HepG2 (cell line): ENCODE results near the gene MRPS34. TPM values are rescaled to one million over a fixed set of nuclear protein-coding genes. Genes with fewer than 3 reads are reported as not detected.

Experiments used
- ATAC-seq: fragments of 200-7000 bp; cut with Tn5 transposase; 3 replicates; pipeline ENCODE4 v1.9.1; 2020; ENCODE audit warnings: mild to moderate bottlenecking, moderate library complexity
- BruUV-seq: library from RNA; stranded (reverse); fragments of 400-500 nt; replicated peaks from 2 replicates; lab custom pipeline; 2021; lab: Mats Ljungman, UMichigan
- CTCF ChIA-PET: fragments of 300-600 bp; formaldehyde crosslinking; extraction: SDS; loops from one replicate; lab custom pipeline; 2021; ENCODE audit warnings: low total read pairs, inconsistent platforms, low intra/inter-chr PET ratio; lab: Yijun Ruan, JAX
- POLR2A ChIA-PET: fragments of 350-600 bp; sonication (Branson Sonifier 250); formaldehyde crosslinking; loops from one replicate; lab custom pipeline; 2020; ENCODE audit warnings: antibody characterized with exemption, inconsistent platforms; lab: Yijun Ruan, JAX
- DNase-seq: peaks from one replicate; pipeline ENCODE4 v3.0.0-alpha.2; 2015; ENCODE audit warnings: low spot score
- FAIRE-seq: peaks from 3 replicates; lab custom pipeline; 2011; peaks lifted over from hg19 to GRCh38; lab: Jason Lieb, UNC
- H2AFZ ChIP-seq: one replicate; pipeline ENCODE4 v1.6.1; 2011; ENCODE audit warnings: low read length, inconsistent platforms
- H3K27ac ChIP-seq: fragments of 300-600 bp; 3 replicates; pipeline ENCODE4 v1.8.0; 2011; ENCODE audit warnings: mixed run types, mild to moderate bottlenecking, mixed read lengths, low read length, inconsistent platforms; ENCODE audit not compliant: insufficient read depth; ENCODE audit errors: extremely low read length
- H3K27me3 ChIP-seq, 2 experiments: fragments of 200-600 bp in 1 of 2; 2 replicates in 1 of 2; 3 replicates in 1 of 2; pipeline versions ENCODE4 v1.6.0 to v1.8.0; 2011; ENCODE audit warnings: low read length in 2 of 2, mild to moderate bottlenecking in 2 of 2, moderate library complexity in 2 of 2, inconsistent platforms in 1 of 2; ENCODE audit not compliant: insufficient read depth in 2 of 2, control insufficient read depth in 1 of 2
- H3K36me3 ChIP-seq, 2 experiments: fragments of 200-600 bp in 1 of 2; replicated peaks in 1 of 2; 2 replicates in 1 of 2; 3 replicates in 1 of 2; pipeline versions ENCODE4 v1.5.1 to v1.8.0; 2011; ENCODE audit warnings: low read length in 2 of 2, inconsistent platforms in 1 of 2; ENCODE audit not compliant: insufficient read depth in 2 of 2, control insufficient read depth in 1 of 2
- H3K4me1 ChIP-seq: 2 replicates; pipeline ENCODE4 v1.5.1; 2012; ENCODE audit warnings: low read length, inconsistent platforms; ENCODE audit not compliant: insufficient read depth
- H3K4me2 ChIP-seq: 2 replicates; pipeline ENCODE4 v1.6.0; 2011; ENCODE audit warnings: low read depth, low read length, inconsistent platforms
- H3K4me3 ChIP-seq, 3 experiments: fragments of 200-600 bp in 1 of 3; sonication (generic), shearing (Covaris generic) in 1 of 3; replicated peaks in 1 of 3; 2 replicates each; pipeline ENCODE4 v1.5.1; 2011 to 2016; ENCODE audit warnings: low read length in 3 of 3, inconsistent platforms in 2 of 3, low read depth in 2 of 3, mild to moderate bottlenecking in 2 of 3, control low read depth in 1 of 3, mixed read lengths in 1 of 3; ENCODE audit not compliant: insufficient read depth in 1 of 3
- H3K79me2 ChIP-seq: one replicate; pipeline ENCODE4 v1.6.1; 2011; ENCODE audit warnings: low read length, inconsistent platforms; ENCODE audit not compliant: insufficient read depth
- H3K9ac ChIP-seq: 2 replicates; pipeline ENCODE4 v1.6.0; 2011; ENCODE audit warnings: mild to moderate bottlenecking, low read depth, low read length, inconsistent platforms; ENCODE audit not compliant: insufficient read depth
- H3K9me3 ChIP-seq: 2 replicates; pipeline ENCODE4 v1.5.1; 2012; ENCODE audit warnings: mild to moderate bottlenecking, low read length
- H4K20me1 ChIP-seq: 2 replicates; pipeline ENCODE4 v1.6.0; 2011; ENCODE audit warnings: inconsistent platforms, mild to moderate bottlenecking, low read length, moderate library complexity; ENCODE audit not compliant: insufficient read depth
- CENPX ChIP-seq: sonication (generic); formaldehyde crosslinking; IDR thresholded peaks from 2 replicates; pipeline ENCODE4 v1.9.0; 2021; ENCODE audit warnings: mild to moderate bottlenecking, missing genetic modification reagents, moderate library complexity
- GATAD2A ChIP-seq: IDR thresholded peaks from 2 replicates; pipeline ENCODE4 v1.6.1; 2016
- HNRNPL ChIP-seq: fragments of 200-400 bp; formaldehyde crosslinking; IDR thresholded peaks from 2 replicates; pipeline ENCODE4 v1.6.1; 2017; ENCODE audit warnings: mild to moderate bottlenecking, low read depth, low read length
- KDM5A ChIP-seq: fragments of 200-600 bp; sonication (generic); IDR thresholded peaks from 2 replicates; pipeline ENCODE4 v1.7.0; 2018; ENCODE audit warnings: antibody characterized with exemption, mild to moderate bottlenecking, low read length, borderline replicate concordance
- MTA1 ChIP-seq: sonication (generic); formaldehyde crosslinking; IDR thresholded peaks from 2 replicates; pipeline ENCODE4 v1.4.0; 2020; ENCODE audit warnings: missing genetic modification reagents, mild to moderate bottlenecking, borderline replicate concordance
- MYC ChIP-seq: sonication (generic); formaldehyde crosslinking; IDR thresholded peaks from 2 replicates; pipeline ENCODE4 v1.9.0; 2021; ENCODE audit warnings: missing genetic modification reagents, borderline replicate concordance
- NR2F2 ChIP-seq: IDR thresholded peaks from 2 replicates; pipeline ENCODE4 v1.6.1; 2012; ENCODE audit warnings: low read depth, inconsistent platforms, borderline replicate concordance
- SKI ChIP-seq: fragments of 450-650 bp; IDR thresholded peaks from one replicate; pipeline ENCODE4 v1.6.1; 2018; ENCODE audit warnings: mild to moderate bottlenecking; ENCODE audit not compliant: partially characterized antibody
- SNAPC4 ChIP-seq: sonication (generic); formaldehyde crosslinking; IDR thresholded peaks from 2 replicates; pipeline ENCODE4 v1.4.0; 2020; ENCODE audit warnings: mild to moderate bottlenecking, missing genetic modification reagents
- ZNF256 ChIP-seq: sonication (generic); formaldehyde crosslinking; conservative IDR thresholded peaks from 2 replicates; pipeline ENCODE4 v1.4.0; 2020; ENCODE audit warnings: missing genetic modification reagents
- ZNF260 ChIP-seq: sonication (generic); formaldehyde crosslinking; IDR thresholded peaks from 2 replicates; pipeline ENCODE4 v1.4.0; 2020; ENCODE audit warnings: missing genetic modification reagents, low read depth, mild to moderate bottlenecking, borderline replicate concordance
- ZNF431 ChIP-seq: sonication (generic); formaldehyde crosslinking; IDR thresholded peaks from 2 replicates; pipeline ENCODE4 v1.9.0; 2022; ENCODE audit warnings: missing genetic modification reagents, low read depth, mild to moderate bottlenecking, borderline replicate concordance
- ZNF792 ChIP-seq: IDR thresholded peaks from 2 replicates; pipeline ENCODE4 v1.6.1; 2016
- ZSCAN20 ChIP-seq: sonication (generic); formaldehyde crosslinking; IDR thresholded peaks from 2 replicates; pipeline ENCODE4 v1.4.0; 2020; ENCODE audit warnings: missing genetic modification reagents, mild to moderate bottlenecking, borderline replicate concordance
- WGBS: methylation state at CpG from one replicate; pipeline ENCODE4 v1.1.6; 2017; ENCODE audit warnings: low lambda C conversion rate; 5-methylcytosine and 5-hydroxymethylcytosine counted together
- in situ Hi-C: cut with HindIII; loops from 2 replicates; pipeline ENCODE4 v1.10.0; 2017; ENCODE audit warnings: low pct_unique_long_range_greater_than_20kb; ENCODE audit not compliant: extremely low pct_ligation_motif_present
- intact Hi-C: fragments of 100-400 bp; cut with micrococcal nuclease; formaldehyde crosslinking; loops from one replicate; pipeline ENCODE4 v1.10.0; 2022; ENCODE audit not compliant: unreplicated experiment
- polyA plus RNA-seq, 8 experiments: library from polyadenylated mRNA; depleted of rRNA in 3 of 8; stranded (reverse) in 7 of 8; unstranded in 1 of 8; fragments of >200 nt; fragmentation: Illumina TruSeq in 4 of 8; extraction: Trizol in 4 of 8; gene quantifications; 2 replicates each; pipeline versions ENCODE4 v1.2.1 to v1.2.3, GENCODE V29; 2011 to 2016; ENCODE audit warnings: low read depth in 4 of 8, missing spikeins in 1 of 8, mixed read lengths in 1 of 8; ENCODE audit not compliant: insufficient read depth in 1 of 8
- total RNA-seq, 5 experiments: library from RNA; depleted of rRNA; stranded (reverse); fragments of >200 nt; fragmentation: Illumina TruSeq; extraction: Trizol; gene quantifications; 2 replicates each; pipeline ENCODE4 v1.2.3, GENCODE V29; 2016; ENCODE audit warnings: low read depth in 1 of 5
- TF ChIP-seq, protein P1 (sequence below): sonication (generic); formaldehyde crosslinking; IDR thresholded peaks from 2 replicates; pipeline ENCODE4 v1.4.0; 2020; ENCODE audit warnings: mild to moderate bottlenecking, missing genetic modification reagents, borderline replicate concordance

The MRPS34 gene
- total and polyA plus RNA-seq, 2 of the 13 experiments (the other 11 are each of a cell fraction or from before 2014, with no cell fraction given) = 63.5 to 131 TPM

DNA sequence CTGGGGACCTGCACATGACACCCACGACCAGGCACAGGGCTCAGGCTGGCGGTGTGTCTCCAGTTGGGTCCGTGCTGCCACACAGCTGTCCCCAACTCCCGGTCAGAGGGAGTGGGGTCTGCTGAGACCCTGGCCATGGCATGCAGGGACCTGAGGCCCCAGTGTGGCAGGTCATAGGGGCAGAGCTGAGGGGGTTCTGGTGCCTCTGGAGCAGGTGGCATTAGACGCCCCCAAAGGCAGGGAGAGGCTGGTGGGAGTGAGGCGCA lies 14.1 kb upstream of the MRPS34 start:
- TF ChIP-seq KDM5A (no peak), ZNF431 (no peak), GATAD2A (CRISPR knock-in tag) (no peak), ZNF256 (CRISPR knock-in tag) (no peak), ZSCAN20 (CRISPR knock-in tag) (no peak), ZNF792 (CRISPR knock-in tag) (no peak), ZNF260 (CRISPR knock-in tag) (no peak), HNRNPL (no peak), NR2F2 (no peak), MYC (CRISPR knock-in tag) (no peak), MTA1 (CRISPR knock-in tag) (no peak), SKI (no peak), SNAPC4 (no peak), CENPX (CRISPR knock-in tag) (no peak)
- TF ChIP-seq, protein P1, sequence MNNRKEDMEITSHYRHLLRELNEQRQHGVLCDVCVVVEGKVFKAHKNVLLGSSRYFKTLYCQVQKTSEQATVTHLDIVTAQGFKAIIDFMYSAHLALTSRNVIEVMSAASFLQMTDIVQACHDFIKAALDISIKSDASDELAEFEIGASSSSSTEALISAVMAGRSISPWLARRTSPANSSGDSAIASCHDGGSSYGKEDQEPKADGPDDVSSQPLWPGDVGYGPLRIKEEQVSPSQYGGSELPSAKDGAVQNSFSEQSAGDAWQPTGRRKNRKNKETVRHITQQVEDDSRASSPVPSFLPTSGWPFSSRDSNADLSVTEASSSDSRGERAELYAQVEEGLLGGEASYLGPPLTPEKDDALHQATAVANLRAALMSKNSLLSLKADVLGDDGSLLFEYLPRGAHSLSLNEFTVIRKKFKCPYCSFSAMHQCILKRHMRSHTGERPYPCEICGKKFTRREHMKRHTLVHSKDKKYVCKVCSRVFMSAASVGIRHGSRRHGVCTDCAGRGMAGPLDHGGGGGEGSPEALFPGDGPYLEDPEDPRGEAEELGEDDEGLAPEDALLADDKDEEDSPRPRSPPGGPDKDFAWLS (CRISPR knock-in tag) = no peak
- H2AFZ ChIP-seq = no peak overlapping the region
- no peak overlapping the region for H3K4me3 ChIP-seq
- peaks cover 10% of the 10 kb centered on the region for H3K4me1 ChIP-seq
- H3K27me3 ChIP-seq = peaks cover 0 to 2% of the 10 kb centered on the region in 2 experiments; a peak in 1 of 5 replicates
- no peaks in the 10 kb centered on the region for H3K9me3 ChIP-seq
- no peak for FAIRE-seq
- H3K36me3 ChIP-seq = peaks cover 4 to 7% of the 10 kb centered on the region in 2 experiments; a peak in 3 of 5 replicates
- peaks cover 26% of the 10 kb centered on the region for H3K79me2 ChIP-seq
- intact Hi-C loops = no loop called here
- ATAC-seq = no peak
- in situ Hi-C loops = no loop called here
- no peak overlapping the region for H3K4me2 ChIP-seq
- H3K9ac ChIP-seq = no peak overlapping the region
- DNase-seq = no peak
- no TSS peak for BruUV-seq
- H3K27ac ChIP-seq = no peak overlapping the region
- 92% methylated on average over 2 of the region's 6 CpGs for WGBS
- ChIA-PET CTCF (no interaction called here), POLR2A (no interaction called here)
- peaks cover 4% of the 10 kb centered on the region; the same call in 1 of the 2 replicates for H4K20me1 ChIP-seq
